RWPE1 (cell line): ENCODE data around the gene SHF.

Experiments used
- CTCF ChIA-PET: fragments of 350-600 bp; sonication (Branson Sonifier 250); formaldehyde crosslinking; extraction: SDS; loops from one replicate; lab custom pipeline; 2021; lab: Yijun Ruan, JAX
- POLR2A ChIA-PET: fragments of 400-600 bp; formaldehyde crosslinking; extraction: SDS; loops from one replicate; lab custom pipeline; 2020; ENCODE audit warnings: antibody characterized with exemption; ENCODE audit not compliant: low non-redundant PET; lab: Yijun Ruan, JAX
- DNase-seq: peaks from one replicate; pipeline ENCODE4 v3.0.0; 2012; ENCODE audit warnings: low spot score
- H3K27ac ChIP-seq: fragments of 450-650 bp; 2 replicates; pipeline ENCODE4 v1.5.1; 2017
- TF ChIP-seq, protein P1 (sequence below): fragments of 450-650 bp; conservative IDR thresholded peaks from 2 replicates; pipeline ENCODE4 v1.5.1; 2017; ENCODE audit warnings: low read depth, mild to moderate bottlenecking

SHF gene

DNA sequence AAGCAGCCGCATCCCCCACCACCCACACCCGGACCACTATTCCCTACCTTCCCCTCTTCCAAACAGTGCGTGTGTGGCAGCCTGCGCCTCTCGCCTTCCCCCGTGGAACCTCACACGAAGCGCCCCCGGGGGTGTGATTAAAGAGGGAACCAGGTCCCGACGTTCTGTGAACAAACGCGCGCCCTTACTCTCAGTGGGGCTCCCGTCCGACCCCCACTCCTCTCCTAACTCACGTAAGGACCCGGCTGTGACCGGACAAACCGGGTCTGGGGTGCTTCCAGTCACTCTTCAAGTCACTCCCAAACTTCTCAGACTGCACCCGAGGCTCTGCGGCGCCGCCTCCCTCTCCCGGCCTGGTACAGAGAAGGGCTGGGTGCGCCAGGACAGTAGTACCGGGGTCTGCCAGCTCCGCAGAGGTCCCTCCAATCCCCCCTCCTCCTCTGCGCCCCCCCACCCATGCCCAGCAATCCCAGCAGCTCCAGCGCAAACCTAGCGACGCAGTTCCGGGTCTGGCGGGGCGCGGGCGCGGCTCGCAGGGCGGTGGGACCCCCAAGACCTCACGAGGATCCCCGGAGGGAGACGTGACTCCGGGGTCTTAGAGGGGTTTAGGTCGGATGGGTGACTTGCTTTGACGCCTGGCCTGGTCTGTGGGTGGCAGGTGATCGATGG lies 58.7 kb downstream of the SHF start:
- DNase-seq = no peak
- H3K27ac ChIP-seq = peak overlapping the region; percentile 70
- ChIA-PET POLR2A (no interaction called here), CTCF (interaction anchor here (1.1 to 1.8 kb wide), 4 partner anchors 11 to 148 kb away, joined by 3 to 11 read pairs (median 6); no protein-coding TSS in a partner anchor)
- TF ChIP-seq, protein P1, sequence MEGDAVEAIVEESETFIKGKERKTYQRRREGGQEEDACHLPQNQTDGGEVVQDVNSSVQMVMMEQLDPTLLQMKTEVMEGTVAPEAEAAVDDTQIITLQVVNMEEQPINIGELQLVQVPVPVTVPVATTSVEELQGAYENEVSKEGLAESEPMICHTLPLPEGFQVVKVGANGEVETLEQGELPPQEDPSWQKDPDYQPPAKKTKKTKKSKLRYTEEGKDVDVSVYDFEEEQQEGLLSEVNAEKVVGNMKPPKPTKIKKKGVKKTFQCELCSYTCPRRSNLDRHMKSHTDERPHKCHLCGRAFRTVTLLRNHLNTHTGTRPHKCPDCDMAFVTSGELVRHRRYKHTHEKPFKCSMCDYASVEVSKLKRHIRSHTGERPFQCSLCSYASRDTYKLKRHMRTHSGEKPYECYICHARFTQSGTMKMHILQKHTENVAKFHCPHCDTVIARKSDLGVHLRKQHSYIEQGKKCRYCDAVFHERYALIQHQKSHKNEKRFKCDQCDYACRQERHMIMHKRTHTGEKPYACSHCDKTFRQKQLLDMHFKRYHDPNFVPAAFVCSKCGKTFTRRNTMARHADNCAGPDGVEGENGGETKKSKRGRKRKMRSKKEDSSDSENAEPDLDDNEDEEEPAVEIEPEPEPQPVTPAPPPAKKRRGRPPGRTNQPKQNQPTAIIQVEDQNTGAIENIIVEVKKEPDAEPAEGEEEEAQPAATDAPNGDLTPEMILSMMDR = no peak

- TF ChIP-seq, protein P1 = peak; percentile 89
- CTCF ChIA-PET = interaction anchor here (0.6 to 1.7 kb wide), 9 partner anchors 9 to 256 kb away, joined by 3 to 7 read pairs (median 3); no protein-coding TSS in a partner anchor
- DNase-seq = no peak
- POLR2A ChIA-PET = no interaction called here
- H3K27ac ChIP-seq = no peak overlapping the region
Measured at GRCh38 chr15:45126535-45127158, 61.1 kb downstream of the SHF start.

GRCh38 chr15:45123397-45123796 lies 64.4 kb downstream of the SHF start:
- TF ChIP-seq, protein P1 = no peak
- CTCF ChIA-PET = interaction anchor here (1.1 to 1.5 kb wide), 2 partner anchors 40 to 44 kb away, joined by 3 to 6 read pairs; no protein-coding TSS in a partner anchor
- no peak overlapping the region for H3K27ac ChIP-seq
- no peak for DNase-seq
- POLR2A ChIA-PET = no interaction called here

GRCh38 chr15:45122719-45123118 lies 65.0 kb downstream of the SHF start:
- H3K27ac ChIP-seq = no peak overlapping the region
- no peak for DNase-seq
- ChIA-PET CTCF (interaction anchor here (1.1 kb wide), 2 partner anchors 36 to 40 kb away, joined by 6 read pairs; no protein-coding TSS in a partner anchor), POLR2A (interaction anchor here (0.6 kb wide), 1 partner anchor 153 kb away, joined by 4 read pairs; no protein-coding TSS in a partner anchor)
- TF ChIP-seq, protein P1 = no peak

DNA sequence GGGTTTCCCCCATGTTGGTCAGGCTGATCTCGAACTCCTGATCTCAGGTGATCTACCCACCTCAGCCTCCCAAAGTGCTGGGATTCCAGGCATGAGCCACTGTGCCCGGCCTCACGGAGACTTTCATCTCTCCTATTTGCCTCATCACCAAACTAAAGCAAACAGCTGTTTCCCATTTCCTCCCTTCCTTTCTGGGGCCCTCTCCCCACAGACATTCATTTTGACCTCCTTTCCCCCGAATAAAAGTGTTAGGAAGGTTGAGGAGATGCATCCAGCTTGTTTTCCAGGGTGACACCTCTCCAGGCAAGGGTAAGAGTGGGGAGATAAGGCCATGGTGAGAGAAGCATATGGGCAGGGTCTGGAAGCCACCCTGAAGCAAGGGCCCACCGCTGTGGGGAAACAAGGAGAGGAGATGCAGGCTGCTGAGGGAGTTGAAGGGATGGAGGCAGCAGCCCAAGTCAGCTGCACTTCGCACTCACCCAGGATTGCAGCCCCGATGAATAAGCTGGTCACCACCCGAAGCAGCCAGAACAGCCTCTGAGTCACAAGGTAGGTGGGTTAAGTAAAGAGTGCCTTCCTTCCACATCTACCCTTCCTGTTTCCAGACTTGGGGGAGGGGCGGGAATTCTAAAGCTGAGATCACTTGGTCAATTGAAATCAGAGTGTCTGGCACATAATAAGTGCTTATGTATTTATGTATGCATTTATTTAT lies 65.9 kb downstream of the SHF start:
- H3K27ac ChIP-seq = peak overlapping the region; percentile 34; the same call in 1 of the 2 replicates
- peak; percentile 88 for DNase-seq
- ChIA-PET CTCF (interaction anchor here (0.6 to 1.1 kb wide), 2 partner anchors 29 to 37 kb away, joined by 3 to 6 read pairs; no protein-coding TSS in a partner anchor), POLR2A (no interaction called here)
- TF ChIP-seq, protein P1 = no peak

- TF ChIP-seq, protein P1 = no peak
- CTCF ChIA-PET = no interaction called here
- H3K27ac ChIP-seq = no peak overlapping the region
- POLR2A ChIA-PET = no interaction called here
- no peak for DNase-seq
Measured at GRCh38 chr15:45121020-45121419, 66.7 kb downstream of the SHF start.
